Mammary epithelial cell (primary cell): ENCODE measurements around the gene PLAAT4.

Experiments
- CTCF ChIP-seq, 2 donors: IDR thresholded peaks in 1 of 2; conservative IDR thresholded peaks in 1 of 2; 2 replicates each; pipeline ENCODE4 v1.5.1; 2011 to 2012; ENCODE audit warnings: inconsistent platforms in 2 of 2, low read length in 2 of 2, mild to moderate bottlenecking in 2 of 2, control low read depth in 1 of 2, low read depth in 1 of 2; ENCODE audit not compliant: insufficient read depth in 1 of 2; ENCODE audit errors: extremely low read depth in 1 of 2
- EZH2 ChIP-seq: IDR thresholded peaks from 2 replicates; pipeline ENCODE4 v1.6.1; 2012; ENCODE audit warnings: low read length, inconsistent platforms, borderline replicate concordance

- TF ChIP-seq CTCF (conservative IDR thresholded peaks at IDR 0.05 in 1 of 2, IDR thresholded peaks at IDR 0.05 in 1 of 2; ENCODE audit: extremely low read depth in 1 of 2, insufficient read depth in 1 of 2, low read depth in 1 of 2, low read length in 2 of 2) (no peak), EZH2 (no peak)
Observed at GRCh38 chr11:63572026-63572688, 35.5 kb downstream of the PLAAT4 start.
